C1 segment of cervical spinal cord (tissue), 14 donors: Measurements from ENCODE around the gene ZNF287.
A peak's percentile ranks its signal among the peaks of the same experiment; 100 is the strongest.

Source experiments
- DNase-seq, 14 donors: peaks; one replicate each; lab custom pipeline; 2025; lab: John Stamatoyannopoulos, UW

ZNF287 gene

GRCh38 chr17:16516594-16517051 is 52.4 kb downstream of the ZNF287 start:
- DNase-seq = peak in 6 of 14 donors; percentile 2 to 72 (median 10)

GRCh38 chr17:16515933-16516332 is 53.1 kb downstream of the ZNF287 start:
- no peak for DNase-seq

DNA sequence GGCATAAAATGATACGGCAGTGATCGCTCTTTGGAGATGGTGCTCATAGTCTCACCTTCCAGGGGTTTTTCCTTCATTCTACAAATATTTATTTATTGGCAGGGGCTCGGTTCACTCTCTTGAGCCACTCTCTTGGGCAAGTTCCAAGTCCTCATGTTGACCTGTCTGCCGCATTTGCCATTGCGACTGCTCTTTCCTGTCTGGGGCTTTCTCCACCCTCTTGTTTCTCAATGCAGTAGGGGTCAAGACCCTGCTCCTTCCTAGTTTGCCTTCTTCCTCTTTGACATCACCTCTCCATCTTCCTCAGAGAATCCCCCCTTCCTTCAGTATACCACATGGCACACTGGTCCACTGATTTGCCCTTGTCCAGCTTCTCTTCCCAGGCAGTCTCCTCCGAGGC is 55.1 kb downstream of the ZNF287 start:
- DNase-seq = no peak

GRCh38 chr17:16512011-16512410 is 57.0 kb downstream of the ZNF287 start:
- DNase-seq = no peak

DNA sequence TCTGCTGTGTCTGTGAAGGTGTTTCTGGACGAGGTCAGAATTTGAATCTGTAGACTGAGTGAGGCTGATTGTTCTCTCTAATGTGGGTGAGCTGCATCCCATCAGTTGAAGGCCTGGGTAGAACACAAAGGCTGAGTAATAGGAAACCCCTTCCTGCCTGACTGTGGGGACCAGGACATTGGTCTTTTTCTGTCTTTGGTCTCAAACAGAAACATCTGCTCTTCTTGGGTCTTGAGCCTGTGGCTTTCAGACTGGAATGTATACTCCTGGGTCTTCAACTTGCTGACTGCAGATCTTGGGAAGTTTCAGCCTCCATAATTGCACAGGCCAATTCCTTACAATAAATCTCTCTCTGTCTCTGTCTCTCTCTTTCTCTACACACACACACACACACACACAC is 57.4 kb downstream of the ZNF287 start:
- no peak for DNase-seq

- DNase-seq = no peak
Observed at GRCh38 chr17:16507918-16508533, 61.0 kb downstream of the ZNF287 start.

DNA sequence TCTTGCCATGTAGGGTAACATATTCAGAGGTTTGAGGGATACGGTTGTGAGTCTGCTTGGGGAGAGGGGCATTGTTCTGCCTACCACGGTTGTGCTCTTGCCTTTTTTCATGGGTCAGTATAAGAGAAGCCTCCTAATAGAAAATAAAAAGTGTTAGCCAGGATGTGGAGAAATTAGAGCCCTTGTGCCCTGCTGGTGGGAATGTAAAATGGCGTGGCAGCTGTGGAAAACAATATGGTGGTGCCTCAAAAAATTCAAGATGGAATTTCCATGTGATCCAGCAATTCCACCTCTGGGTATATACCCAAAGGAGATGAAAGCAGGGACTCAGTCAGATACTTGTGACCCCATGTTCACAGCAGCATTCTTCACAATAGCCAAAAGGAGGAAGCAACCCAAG is 62.8 kb downstream of the ZNF287 start:
- DNase-seq = no peak

DNA sequence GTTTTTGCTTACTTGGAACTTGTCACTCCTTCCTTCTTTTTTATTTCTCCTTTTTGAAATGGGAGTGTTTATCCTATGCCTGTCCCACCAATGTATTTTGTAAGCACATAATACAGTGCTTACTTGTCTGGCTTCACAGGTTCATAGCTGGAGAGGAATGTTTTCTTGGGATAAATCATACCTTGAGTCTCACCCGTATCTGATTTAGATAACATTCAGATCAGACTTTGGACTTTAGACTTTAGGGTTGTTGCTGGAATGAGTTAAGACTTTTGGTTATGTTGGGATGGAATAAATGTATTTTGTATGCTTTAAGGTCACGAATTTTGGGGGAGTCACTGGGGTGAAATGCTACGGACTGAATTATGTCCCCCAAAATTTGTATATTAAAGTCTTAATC is 64.0 kb downstream of the ZNF287 start:
- DNase-seq = no peak
